GM21786 (cell line): ENCODE results near the gene GOLPH3.
"Not testable (repeated sequence)": the region's sequence is repeated elsewhere in the genome, so short reads cannot be mapped to it uniquely, and the experiment has no call there.

Source experiments
- ATAC-seq: cut with Tn5 transposase; IDR thresholded peaks from one replicate; pipeline ENCODE4 v1.9.1; 2021; ENCODE audit not compliant: unreplicated experiment

GOLPH3 gene

GRCh38 chr5:32174011-32174870, at the start of gene GOLPH3:
Gene GOLPH3 (minus strand): TSS chr5:32174319. CDS start chr5:32174034, 285 bp downstream.
- peak; percentile 82 for ATAC-seq

DNA sequence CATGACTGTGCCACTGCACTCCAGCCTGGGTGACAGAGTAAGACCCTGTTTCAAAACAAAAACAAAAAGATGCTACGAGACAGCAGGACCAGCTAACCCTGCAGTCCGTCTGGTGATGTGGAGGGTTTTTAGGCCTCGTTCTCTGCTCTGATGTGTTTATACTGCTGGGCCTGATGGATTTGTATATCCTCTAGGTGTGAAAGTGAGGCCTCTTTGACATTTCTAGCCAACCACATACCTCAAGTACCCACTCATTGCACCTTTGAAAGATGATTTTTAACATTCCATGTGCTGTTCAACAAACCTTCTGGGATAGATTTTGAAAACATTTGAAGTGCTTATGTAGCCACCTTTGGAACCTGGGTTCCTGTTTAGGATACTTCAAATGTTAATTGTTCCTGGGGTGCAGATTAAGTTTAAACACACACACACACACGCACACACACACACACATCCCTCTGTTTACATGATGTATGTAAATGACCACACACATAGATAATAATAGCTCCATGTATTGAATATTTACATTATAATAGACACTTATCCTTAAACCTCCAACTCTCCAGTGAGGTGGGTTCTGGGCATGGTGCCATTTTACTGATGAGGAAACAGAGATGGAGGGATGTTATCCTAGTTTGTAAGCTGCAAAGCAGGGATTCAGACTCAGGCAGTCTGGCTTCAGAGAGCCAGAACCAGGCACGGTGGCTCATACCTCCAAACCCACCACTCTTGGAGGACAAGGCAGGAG, 48.8 kb upstream of the GOLPH3 start:
- ATAC-seq, result no peak

GRCh38 chr5:32217886-32218396, 43.8 kb upstream of the GOLPH3 start:
- no peak for ATAC-seq

GRCh38 chr5:32214344-32214743, 40.2 kb upstream of the GOLPH3 start:
- not testable (repeated sequence) for ATAC-seq

DNA sequence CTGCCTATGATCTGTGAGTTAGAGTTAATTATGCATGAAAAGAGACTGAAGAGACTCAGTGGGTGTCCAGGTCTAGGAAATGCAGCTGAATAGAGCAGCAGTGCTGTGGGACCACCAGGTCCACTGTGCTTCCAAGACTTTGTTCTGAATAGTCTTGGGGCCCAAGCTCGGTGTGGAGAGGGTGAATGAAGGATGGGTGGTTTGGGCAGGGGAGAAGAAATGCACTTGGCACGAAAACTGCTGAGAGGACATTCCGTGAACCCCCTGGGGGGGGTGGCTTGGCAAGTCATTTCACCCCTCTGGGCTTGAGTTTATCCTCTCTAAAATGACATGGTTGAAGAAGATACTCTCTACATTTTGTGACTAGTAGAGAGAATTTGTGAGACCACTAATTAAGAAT, 36.0 kb upstream of the GOLPH3 start:
- no peak for ATAC-seq

DNA sequence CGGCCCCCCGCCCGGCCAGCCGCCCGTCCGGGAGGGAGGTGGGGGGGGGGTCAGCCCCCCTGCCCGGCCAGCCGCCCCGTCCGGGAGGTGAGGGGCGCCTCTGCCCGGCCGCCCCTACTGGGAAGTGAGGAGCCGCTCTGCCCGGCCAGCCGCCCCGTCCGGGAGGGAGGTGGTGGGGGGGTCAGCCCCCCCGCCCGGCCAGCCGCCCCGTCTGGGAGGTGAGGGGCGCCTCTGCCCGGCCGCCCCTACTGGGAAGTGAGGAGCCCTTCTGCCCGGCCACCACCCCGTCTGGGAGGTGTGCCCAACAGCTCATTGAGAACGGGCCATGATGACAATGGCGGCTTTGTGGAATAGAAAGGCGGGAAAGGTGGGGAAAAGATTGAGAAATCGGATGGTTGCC, 34.7 kb upstream of the GOLPH3 start:
- not testable (repeated sequence) for ATAC-seq

- no peak for ATAC-seq
Observed at GRCh38 chr5:32207355-32207634, 33.2 kb upstream of the GOLPH3 start.

DNA sequence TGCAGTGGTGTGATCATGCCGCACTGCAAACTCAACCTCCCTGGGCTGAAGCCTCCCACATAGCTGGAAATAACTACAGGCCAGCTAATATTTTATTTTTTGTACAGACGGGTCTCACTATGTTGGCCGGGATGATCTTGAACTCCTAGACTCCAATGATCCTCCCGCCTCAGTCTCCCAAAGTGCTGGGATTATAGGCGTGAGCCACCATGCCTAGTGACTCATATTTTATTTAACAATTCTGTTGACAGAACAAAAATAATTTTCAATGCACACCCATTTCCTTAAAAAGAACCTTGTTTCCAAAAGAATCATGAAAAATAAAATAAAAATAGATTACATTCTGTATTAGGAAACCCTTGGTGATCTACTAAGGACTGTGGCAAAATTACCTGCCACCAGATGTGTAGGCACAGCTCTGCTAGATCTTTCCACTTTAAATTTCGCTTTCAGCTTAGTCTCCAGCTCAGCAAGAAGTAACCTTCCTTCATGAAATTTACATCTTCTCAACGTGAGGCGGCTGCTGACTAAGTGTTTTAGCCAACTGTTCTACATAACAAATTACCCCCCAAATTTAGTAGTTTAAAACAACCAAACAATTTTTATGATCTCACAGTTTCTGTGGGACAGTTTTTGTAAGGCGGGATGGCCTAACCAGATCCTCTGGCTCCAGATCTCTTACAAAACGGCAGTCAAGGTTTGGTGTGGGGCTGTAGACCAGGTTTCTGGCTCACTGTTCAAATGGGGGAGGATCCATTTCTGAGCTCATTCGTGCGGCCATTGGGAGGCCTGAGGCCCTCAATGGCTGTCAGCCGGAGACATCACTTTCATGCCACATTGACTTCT, 32.6 kb upstream of the GOLPH3 start:
- no peak for ATAC-seq

DNA sequence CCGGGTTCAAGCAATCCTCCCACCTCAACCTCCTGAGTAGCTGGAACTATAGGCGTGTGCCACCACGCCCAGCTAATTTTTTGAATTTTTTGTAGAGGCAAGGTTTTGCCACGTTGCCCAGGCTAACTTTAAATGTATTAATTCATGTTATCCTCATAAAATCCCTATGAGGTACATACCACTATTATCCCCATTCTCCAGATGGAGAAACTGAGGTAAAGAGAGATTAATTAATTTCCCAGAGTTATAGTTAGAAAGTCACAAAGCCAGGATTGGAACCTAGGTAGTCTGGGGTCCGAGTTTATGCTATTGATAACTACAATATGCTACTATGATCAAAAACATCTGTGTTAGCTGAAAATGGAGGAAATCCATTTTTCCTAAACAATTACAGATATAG, 31.9 kb upstream of the GOLPH3 start:
- no peak for ATAC-seq

GRCh38 chr5:32202394-32202793, 28.3 kb upstream of the GOLPH3 start:
- ATAC-seq, result no peak

DNA sequence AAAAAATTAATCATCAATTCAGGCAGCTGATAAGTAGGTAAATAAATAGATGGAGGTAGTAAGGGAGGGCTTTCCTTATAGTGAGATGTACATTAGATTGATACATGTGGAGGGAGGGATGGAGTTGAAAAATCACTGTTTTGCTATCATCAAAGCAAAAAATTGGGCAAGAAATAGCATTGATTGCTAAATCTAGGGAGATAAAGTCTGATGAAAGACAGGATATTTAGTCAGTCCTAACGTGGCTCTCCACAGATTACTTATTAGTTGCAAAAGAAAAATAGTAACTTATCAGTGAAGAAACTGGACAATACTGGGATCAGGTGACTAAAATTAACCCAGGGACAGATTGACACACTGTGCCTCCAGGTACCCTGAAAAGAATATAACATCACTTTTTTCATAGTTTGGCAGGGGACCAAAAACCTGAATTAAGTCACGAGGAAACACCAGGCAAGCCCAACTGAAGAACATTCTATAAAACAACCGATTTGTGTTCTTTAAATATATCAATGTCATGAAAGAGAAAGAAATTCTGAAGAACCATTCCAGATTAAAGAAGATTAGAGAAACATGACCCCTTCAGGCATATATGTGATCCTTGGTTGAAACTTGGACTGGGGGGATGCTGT, 27.1 kb upstream of the GOLPH3 start:
- no peak for ATAC-seq

- no peak for ATAC-seq
Observed at GRCh38 chr5:32197032-32197431, 22.9 kb upstream of the GOLPH3 start.

- no peak for ATAC-seq
Observed at GRCh38 chr5:32195265-32195664, 21.1 kb upstream of the GOLPH3 start.

DNA sequence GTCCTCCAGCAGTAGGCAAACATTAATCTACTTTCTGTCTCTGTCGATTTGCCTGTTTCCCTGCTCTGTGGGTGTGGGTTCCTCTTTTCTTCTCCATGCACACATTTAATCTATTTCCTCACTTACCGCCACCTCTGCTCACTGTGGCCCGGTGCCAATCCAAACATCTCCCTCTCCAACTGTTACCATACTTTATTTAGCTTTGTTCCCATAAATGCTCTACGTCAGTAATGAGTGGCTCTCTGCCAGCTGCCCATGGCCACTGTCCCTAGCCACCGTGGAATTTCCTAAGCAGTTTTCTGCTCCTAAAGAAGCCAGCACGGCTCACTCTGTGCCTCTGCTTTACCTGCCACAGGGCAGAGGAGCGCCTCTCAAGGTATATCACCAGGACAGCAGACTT, 19.5 kb upstream of the GOLPH3 start:
- ATAC-seq, result no peak

DNA sequence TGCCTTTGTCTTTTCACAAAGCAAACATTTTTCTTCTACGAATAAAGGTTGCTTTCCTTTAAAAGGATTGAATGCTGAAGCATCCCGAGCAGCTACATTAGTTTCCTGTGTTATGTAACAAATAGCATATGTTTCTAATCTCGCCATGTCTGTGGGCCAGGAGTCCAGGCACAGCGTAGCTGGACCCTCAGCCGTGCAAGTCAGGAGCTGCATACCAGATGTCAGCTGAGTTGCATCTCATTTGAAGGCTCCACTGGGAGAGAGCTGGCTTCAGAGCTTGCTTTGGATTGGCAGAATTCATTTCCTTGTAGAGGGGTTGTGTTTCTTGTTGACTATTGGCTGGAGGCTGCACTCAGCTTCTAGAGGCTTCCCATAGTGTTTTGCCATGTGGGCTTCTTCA, 16.0 kb upstream of the GOLPH3 start:
- no peak for ATAC-seq

DNA sequence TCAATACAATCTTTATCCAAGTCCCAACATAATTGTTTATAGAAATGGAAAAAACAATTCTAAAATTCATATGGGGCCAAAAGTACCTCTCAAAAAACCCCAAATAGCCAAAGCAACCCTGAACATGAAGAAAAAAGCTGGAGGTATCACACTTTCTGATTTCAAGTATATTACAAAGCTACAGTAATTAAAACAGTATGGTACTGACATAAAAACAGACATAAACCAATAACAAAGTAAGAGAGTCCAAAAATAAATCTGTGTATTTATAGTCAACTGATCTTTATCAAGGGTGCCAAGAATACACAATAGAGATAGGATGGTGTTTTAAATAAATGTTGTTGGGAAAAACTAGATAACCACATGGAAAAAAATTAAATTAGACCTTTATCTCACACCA, 13.6 kb upstream of the GOLPH3 start:
- no peak for ATAC-seq

- peak; percentile 86 for ATAC-seq
Observed at GRCh38 chr5:32182463-32183063, 8.4 kb upstream of the GOLPH3 start.

DNA sequence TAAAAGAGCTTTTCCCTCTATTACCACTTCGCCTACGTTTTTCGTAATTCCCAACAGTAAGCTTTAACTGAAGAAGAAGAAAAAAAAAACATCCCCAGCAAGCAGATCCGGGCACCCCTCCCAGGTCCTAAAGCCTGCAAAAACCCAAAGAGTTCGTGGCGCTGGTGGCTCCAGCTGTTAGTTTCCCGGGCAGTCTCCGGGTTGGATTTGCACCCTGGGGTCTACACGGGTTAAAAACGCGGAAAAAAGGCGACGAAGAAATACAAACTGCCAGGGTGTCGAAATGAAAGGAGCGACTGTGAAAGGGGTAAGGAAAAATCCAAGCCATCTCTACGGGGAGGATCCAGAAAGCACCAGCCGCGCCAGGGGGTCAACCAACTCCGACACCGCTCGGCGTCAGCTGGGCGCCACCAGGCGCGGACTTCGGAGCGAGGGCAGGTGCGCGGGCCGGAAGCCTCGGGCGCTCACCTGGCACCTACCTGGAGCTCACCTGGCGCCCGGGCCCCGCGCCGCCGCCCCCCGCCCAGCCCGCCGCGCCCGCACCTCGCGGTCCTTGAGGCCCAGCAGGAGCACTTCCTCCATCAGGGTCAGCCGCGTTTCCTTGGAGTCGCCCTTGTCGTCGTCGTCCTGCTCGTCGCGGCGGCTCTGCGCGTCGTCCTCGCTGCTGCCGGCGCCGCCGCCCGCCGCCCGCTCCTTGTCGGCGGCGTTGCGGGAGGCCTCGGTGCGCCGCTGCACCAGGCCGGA, 680 bp downstream of the GOLPH3 start:
- ATAC-seq, result peak; percentile 18

GRCh38 chr5:32172923-32173266, 1.2 kb downstream of the GOLPH3 start:
- no peak for ATAC-seq
